Measurements from ENCODE around the gene OR10V1. TPM values are rescaled to one million over a fixed set of nuclear protein-coding genes. Genes with fewer than 3 reads are reported as not detected.

OR10V1 gene
- total RNA-seq, 1 donor from 2014 or later, result not detected

- TF ChIP-seq CTCF (IDR thresholded peaks at IDR 0.05; ENCODE audit: partially characterized antibody, unreplicated experiment), result no peak
- H3K27ac Mint-ChIP-seq (ENCODE audit: unreplicated experiment), result peak overlapping the region; percentile 92
- peaks cover 15% of the 10 kb centered on the region for H3K27me3 Mint-ChIP-seq (ENCODE audit: unreplicated experiment)
- peak overlapping the region; percentile 100 for H3K4me3 Mint-ChIP-seq (ENCODE audit: unreplicated experiment)
- peaks cover 11% of the 10 kb centered on the region for H3K4me1 Mint-ChIP-seq (ENCODE audit: low read depth, unreplicated experiment)
- no peak for DNase-seq
- no peaks in the 10 kb centered on the region for H3K36me3 Mint-ChIP-seq (ENCODE audit: unreplicated experiment)
- H3K9me3 Mint-ChIP-seq (ENCODE audit: unreplicated experiment), result peaks cover 9% of the 10 kb centered on the region
Measured at GRCh38 chr11:59754494-59754858, 40.8 kb upstream of the OR10V1 start.

- peaks cover 8% of the 10 kb centered on the region for H3K4me1 Mint-ChIP-seq (ENCODE audit: low read depth, unreplicated experiment)
- H3K9me3 Mint-ChIP-seq (ENCODE audit: unreplicated experiment), result peaks cover 9% of the 10 kb centered on the region
- TF ChIP-seq CTCF (IDR thresholded peaks at IDR 0.05; ENCODE audit: partially characterized antibody, unreplicated experiment), result peak; percentile 97
- no peaks in the 10 kb centered on the region for H3K36me3 Mint-ChIP-seq (ENCODE audit: unreplicated experiment)
- DNase-seq, result peak; percentile 88
- peaks cover 15% of the 10 kb centered on the region for H3K27me3 Mint-ChIP-seq (ENCODE audit: unreplicated experiment)
- H3K27ac Mint-ChIP-seq (ENCODE audit: unreplicated experiment), result peak overlapping the region; percentile 92
- peak overlapping the region; percentile 100 for H3K4me3 Mint-ChIP-seq (ENCODE audit: unreplicated experiment)
Measured at GRCh38 chr11:59753650-59754493, 40.2 kb upstream of the OR10V1 start.

- no peaks in the 10 kb centered on the region for H3K36me3 Mint-ChIP-seq (ENCODE audit: unreplicated experiment)
- no peaks in the 10 kb centered on the region for H3K4me1 Mint-ChIP-seq (ENCODE audit: low read depth, unreplicated experiment)
- DNase-seq, result no peak
- no peak for TF ChIP-seq CTCF (IDR thresholded peaks at IDR 0.05; ENCODE audit: partially characterized antibody, unreplicated experiment)
- no peaks in the 10 kb centered on the region for H3K27me3 Mint-ChIP-seq (ENCODE audit: unreplicated experiment)
- no peaks in the 10 kb centered on the region for H3K9me3 Mint-ChIP-seq (ENCODE audit: unreplicated experiment)
- H3K27ac Mint-ChIP-seq (ENCODE audit: unreplicated experiment), result no peak overlapping the region
- H3K4me3 Mint-ChIP-seq (ENCODE audit: unreplicated experiment), result no peak overlapping the region
Measured at GRCh38 chr11:59746111-59746510, 32.5 kb upstream of the OR10V1 start.

- DNase-seq, result no peak
- Mint-ChIP-seq H3K27ac (ENCODE audit: unreplicated experiment) (no peak overlapping the region), H3K4me1 (ENCODE audit: low read depth, unreplicated experiment) (no peaks in the 10 kb centered on the region), H3K36me3 (ENCODE audit: unreplicated experiment) (no peaks in the 10 kb centered on the region), H3K27me3 (ENCODE audit: unreplicated experiment) (no peaks in the 10 kb centered on the region), H3K4me3 (ENCODE audit: unreplicated experiment) (no peak overlapping the region), H3K9me3 (ENCODE audit: unreplicated experiment) (no peaks in the 10 kb centered on the region)
- TF ChIP-seq CTCF (IDR thresholded peaks at IDR 0.05; ENCODE audit: partially characterized antibody, unreplicated experiment), result no peak
Measured at GRCh38 chr11:59730896-59731565, 17.4 kb upstream of the OR10V1 start.

GRCh38 chr11:59729834-59730233, 16.2 kb upstream of the OR10V1 start:
- H3K4me3 Mint-ChIP-seq (ENCODE audit: unreplicated experiment), result no peak overlapping the region
- no peaks in the 10 kb centered on the region for H3K9me3 Mint-ChIP-seq (ENCODE audit: unreplicated experiment)
- no peak for DNase-seq
- no peaks in the 10 kb centered on the region for H3K4me1 Mint-ChIP-seq (ENCODE audit: low read depth, unreplicated experiment)
- no peak overlapping the region for H3K27ac Mint-ChIP-seq (ENCODE audit: unreplicated experiment)
- TF ChIP-seq CTCF (IDR thresholded peaks at IDR 0.05; ENCODE audit: partially characterized antibody, unreplicated experiment), result no peak
- no peaks in the 10 kb centered on the region for H3K36me3 Mint-ChIP-seq (ENCODE audit: unreplicated experiment)
- no peaks in the 10 kb centered on the region for H3K27me3 Mint-ChIP-seq (ENCODE audit: unreplicated experiment)
